DLD1 (cell line): ENCODE measurements around the gene ZSWIM5.
"Not testable (repeated sequence)": the region's sequence is repeated elsewhere in the genome, so short reads cannot be mapped to it uniquely, and the experiment has no call there.

Experiments used
- in situ Hi-C: cut with HindIII; loops from 2 replicates; pipeline ENCODE4 v1.10.0; 2017; ENCODE audit warnings: low sequenced_read_pairs

ZSWIM5 gene

GRCh38 chr1:45205011-45205909, 1.1 kb downstream of the ZSWIM5 start:
- in situ Hi-C loops: no loop called here

GRCh38 chr1:45200906-45201500, 5.4 kb downstream of the ZSWIM5 start:
- in situ Hi-C loops: no loop called here

- in situ Hi-C loops: no loop called here
Measured at GRCh38 chr1:45200435-45200834, 6.0 kb downstream of the ZSWIM5 start.

- in situ Hi-C loops: no loop called here
Measured at GRCh38 chr1:45198185-45198584, 8.2 kb downstream of the ZSWIM5 start.

GRCh38 chr1:45196863-45197262, 9.5 kb downstream of the ZSWIM5 start:
- in situ Hi-C loops: no loop called here

- in situ Hi-C loops: no loop called here
Measured at GRCh38 chr1:45191418-45191783, 15.0 kb downstream of the ZSWIM5 start.

- in situ Hi-C loops: no loop called here
Measured at GRCh38 chr1:45187725-45188124, 18.7 kb downstream of the ZSWIM5 start.

GRCh38 chr1:45179918-45180519, 26.4 kb downstream of the ZSWIM5 start:
- in situ Hi-C loops: not testable (repeated sequence)

- in situ Hi-C loops: no loop called here
Measured at GRCh38 chr1:45177452-45177851, 29.0 kb downstream of the ZSWIM5 start.

GRCh38 chr1:45172764-45173163, 33.6 kb downstream of the ZSWIM5 start:
- in situ Hi-C loops: no loop called here

GRCh38 chr1:45172005-45172404, 34.4 kb downstream of the ZSWIM5 start:
- in situ Hi-C loops: no loop called here

GRCh38 chr1:45171575-45171974, 34.8 kb downstream of the ZSWIM5 start:
- in situ Hi-C loops: no loop called here

- in situ Hi-C loops: no loop called here
Measured at GRCh38 chr1:45170151-45170742, 36.2 kb downstream of the ZSWIM5 start.

GRCh38 chr1:45167947-45168346, 38.5 kb downstream of the ZSWIM5 start:
- in situ Hi-C loops: not testable (repeated sequence)

- in situ Hi-C loops: not testable (repeated sequence)
Measured at GRCh38 chr1:45164307-45164706, 42.1 kb downstream of the ZSWIM5 start.

GRCh38 chr1:45163111-45163510, 43.3 kb downstream of the ZSWIM5 start:
- in situ Hi-C loops: not testable (repeated sequence)

- in situ Hi-C loops: not testable (repeated sequence)
Measured at GRCh38 chr1:45162041-45163035, 44.1 kb downstream of the ZSWIM5 start.

- in situ Hi-C loops: no loop called here
Measured at GRCh38 chr1:45155957-45156356, 50.4 kb downstream of the ZSWIM5 start.

GRCh38 chr1:45155423-45155822, 51.0 kb downstream of the ZSWIM5 start:
- in situ Hi-C loops: no loop called here

- in situ Hi-C loops: no loop called here
Measured at GRCh38 chr1:45152126-45152525, 54.3 kb downstream of the ZSWIM5 start.
